Posterior cingulate gyrus (tissue), 11 donors: Measurements from ENCODE around the gene MTCL1.

Experiments used
- DNase-seq, 10 donors: peaks; one replicate each; pipeline versions ENCODE4 v3.0.0 to v3.0.0-alpha.2; 2020 to 2021; ENCODE audit warnings: mixed read lengths in 3 of 10
- intact Hi-C: fragments of 100-400 bp; cut with DNase I; formaldehyde crosslinking; loops from one replicate; pipeline ENCODE4 v1.15.1; 2023

Gene MTCL1

DNA sequence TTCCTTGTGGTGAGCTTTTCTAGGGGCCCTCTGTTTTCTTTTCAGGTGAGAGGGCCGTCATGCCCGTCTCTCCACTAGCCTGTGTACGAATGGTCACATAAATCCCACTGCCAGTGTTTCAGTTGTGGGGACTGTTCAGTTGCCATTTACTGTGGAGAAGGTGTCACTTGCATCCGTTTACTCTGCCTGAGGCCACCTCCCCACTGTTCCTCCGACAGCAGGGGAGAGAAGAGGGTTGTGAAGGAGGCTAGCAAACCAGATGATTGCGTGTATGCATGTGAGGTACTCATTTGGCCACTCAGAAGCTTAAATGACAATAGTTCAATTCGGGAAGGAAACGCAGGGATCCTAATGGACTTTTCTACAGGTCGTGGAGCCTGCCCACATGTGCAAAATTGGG lies 3.3 kb downstream of the MTCL1 start:
- peak in 1 of 10 donors; percentile 52 for DNase-seq
- intact Hi-C loops = loop anchor here (5.0 to 10.0 kb wide), 3 partner anchors 76 to 426 kb away; partner anchors contain the start of gene ANKRD12

DNA sequence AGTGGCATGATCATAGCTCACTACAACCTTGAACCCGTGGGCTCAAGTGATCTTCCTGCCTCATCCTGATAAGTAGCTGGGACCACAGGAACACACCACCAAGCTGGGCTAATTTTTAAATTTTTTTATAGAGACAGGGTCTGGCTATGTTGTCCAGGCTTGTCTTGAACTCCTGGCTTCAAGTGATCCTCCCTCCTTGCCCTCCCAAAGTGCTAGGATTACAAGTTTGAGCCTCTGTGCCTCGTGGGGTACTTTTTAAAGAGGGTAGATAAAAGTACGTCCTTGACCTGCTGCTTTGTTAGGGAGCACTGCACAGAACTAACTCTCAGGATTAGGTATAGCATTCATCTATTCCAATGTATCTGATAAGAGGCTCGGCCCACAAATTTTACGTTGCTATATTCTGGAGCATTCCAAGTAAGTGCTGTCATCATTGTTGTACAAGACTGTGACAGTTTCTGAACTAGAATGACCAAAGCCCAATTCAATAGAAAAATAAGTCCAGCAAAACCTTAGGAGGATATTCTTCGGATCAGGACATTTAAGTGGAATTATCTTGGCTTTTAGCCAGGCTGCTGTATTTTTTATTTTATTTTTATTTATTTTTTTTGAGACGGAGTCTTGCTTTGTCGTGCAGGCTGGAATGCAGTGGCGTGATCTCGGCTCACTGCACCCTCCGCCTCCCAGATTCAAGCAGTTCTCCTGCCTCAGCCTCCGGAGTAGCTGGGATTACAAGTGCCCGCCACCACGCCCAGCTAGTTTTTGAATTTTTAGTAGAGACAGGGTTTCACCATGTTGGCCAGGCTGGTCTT lies 4.1 kb downstream of the MTCL1 start:
- intact Hi-C loops = loop anchor here (5.0 to 10.0 kb wide), 3 partner anchors 75 to 425 kb away; partner anchors contain the start of gene ANKRD12
- peak in 1 of 10 donors; percentile 72 for DNase-seq

GRCh38 chr18:8711736-8712135 lies 6.4 kb downstream of the MTCL1 start:
- no peak for DNase-seq
- intact Hi-C loops = no loop called here

GRCh38 chr18:8713691-8714090 lies 8.3 kb downstream of the MTCL1 start:
- no peak for DNase-seq
- intact Hi-C loops = no loop called here

- DNase-seq = peak in 1 of 10 donors; percentile 24
- intact Hi-C loops = no loop called here
These were observed 10.2 kb downstream of the MTCL1 start for GRCh38 chr18:8715599-8715998.

DNA sequence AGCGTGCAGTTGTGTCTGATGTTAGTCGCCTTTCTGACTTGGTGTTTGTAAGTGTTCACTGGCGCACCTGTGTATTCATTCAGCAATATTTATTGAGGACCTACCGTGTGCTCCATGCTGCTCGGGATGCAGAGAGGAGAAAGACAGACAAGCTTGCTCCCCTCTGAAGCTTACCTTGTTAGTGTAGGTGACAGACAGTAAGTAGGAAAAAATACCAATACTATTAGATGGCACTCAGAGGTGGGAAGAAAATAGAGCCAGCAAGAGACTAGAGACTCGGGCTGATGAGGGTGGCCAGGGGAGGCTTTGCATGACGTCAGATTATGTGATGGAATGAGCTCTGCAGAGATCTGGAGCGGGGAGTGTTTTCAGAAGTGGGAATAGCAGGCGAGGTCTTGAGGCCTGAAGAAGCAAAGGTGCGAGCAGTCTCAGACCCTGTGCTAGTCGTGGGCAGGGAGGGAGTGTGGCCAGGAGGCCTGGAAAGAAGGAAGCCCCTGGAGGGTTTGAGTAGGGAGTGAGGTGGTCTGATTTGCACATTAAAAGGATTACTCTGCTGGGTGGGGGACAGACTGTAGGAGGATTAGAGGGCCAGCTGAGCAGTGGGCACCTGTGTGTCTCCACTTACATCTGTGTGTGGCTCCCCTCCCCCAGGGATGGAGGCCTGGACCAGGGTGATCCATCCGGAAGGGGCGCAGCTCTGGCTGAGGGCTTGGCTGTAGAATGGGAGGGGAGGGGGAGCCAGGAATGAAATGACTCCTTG lies 11.8 kb downstream of the MTCL1 start:
- intact Hi-C loops = no loop called here
- DNase-seq = peak in 1 of 10 donors; percentile 41

- DNase-seq = peak in 2 of 10 donors; percentile 50 to 72
- intact Hi-C loops = no loop called here
These were observed 13.1 kb downstream of the MTCL1 start for GRCh38 chr18:8718401-8718913.

GRCh38 chr18:8719192-8719591 lies 13.8 kb downstream of the MTCL1 start:
- intact Hi-C loops = no loop called here
- DNase-seq = peak in 1 of 10 donors; percentile 2

- intact Hi-C loops = no loop called here
- peak in 1 of 10 donors; percentile 16 for DNase-seq
These were observed 14.8 kb downstream of the MTCL1 start for GRCh38 chr18:8720141-8720540.

DNA sequence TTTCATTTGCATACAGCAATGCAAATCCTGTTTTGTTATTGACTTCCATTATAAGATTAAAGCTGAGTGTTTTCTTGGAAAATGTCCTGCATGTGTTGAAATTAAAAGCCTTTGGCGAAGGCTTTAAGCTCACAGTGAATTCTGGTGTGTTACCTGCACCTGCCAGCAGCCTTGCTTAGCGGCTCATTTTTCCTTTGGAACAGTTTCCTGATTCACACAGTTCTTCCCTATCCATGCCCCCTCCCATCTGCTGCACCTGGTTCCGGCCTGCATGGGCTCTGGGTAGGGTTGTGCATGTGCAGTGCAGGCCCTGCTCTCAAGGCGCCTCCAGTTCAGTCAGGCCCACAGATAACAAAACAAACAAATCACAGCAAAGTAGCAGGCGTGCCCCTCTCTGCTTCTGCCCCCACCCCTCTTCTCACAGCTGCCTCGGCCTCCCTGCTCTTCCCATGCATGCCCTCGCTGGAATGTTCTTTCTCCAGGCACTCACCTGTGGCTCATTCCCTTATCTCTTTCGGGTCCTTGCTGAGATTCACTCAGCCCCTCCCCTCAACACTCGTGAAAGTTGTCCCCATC lies 15.8 kb downstream of the MTCL1 start:
- intact Hi-C loops = no loop called here
- peak in 1 of 10 donors; percentile 67 for DNase-seq

GRCh38 chr18:8721716-8722115 lies 16.4 kb downstream of the MTCL1 start:
- no peak for DNase-seq
- intact Hi-C loops = no loop called here

DNA sequence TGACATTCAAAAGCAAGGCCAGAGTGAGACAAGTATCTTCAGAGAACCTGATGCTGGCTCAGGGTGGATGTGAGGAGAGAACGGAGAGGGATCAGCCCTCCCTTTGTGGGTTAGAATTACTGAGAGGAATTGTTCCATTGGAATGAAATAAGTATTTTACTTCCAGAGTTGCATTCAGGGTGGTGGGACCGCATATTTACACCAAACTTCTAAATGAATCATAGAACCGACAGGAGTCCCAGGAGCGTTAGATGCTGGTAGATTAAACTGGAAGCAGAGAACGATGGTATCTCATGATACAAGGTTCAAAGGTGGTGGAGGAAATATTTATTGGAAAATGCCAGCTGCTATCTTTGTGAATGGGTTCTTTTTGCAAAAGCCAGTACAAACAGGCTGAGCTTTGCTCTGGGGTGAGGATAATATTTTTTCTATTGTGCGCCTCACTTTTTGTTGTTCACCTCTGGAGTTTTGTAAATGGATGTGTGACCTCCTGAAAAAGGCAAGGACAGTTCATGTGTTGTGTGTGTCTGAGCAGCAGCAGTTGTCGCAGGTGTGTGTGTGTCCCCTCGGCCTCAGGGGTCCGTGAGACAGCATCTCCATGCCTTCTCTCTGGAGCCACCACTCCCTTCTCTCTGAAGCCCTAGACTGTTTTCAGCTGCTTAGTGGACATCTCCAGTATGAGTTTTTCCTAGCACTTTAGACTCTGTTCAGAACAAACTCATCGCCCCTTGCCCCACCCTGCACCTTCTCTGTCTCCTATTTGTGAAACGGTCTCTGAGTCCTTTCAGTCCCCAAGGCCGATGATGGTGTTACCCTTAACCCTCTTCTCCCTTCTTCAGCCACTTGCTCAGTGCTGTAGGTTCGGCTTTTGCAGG lies 17.8 kb downstream of the MTCL1 start:
- no peak for DNase-seq
- intact Hi-C loops = no loop called here

DNA sequence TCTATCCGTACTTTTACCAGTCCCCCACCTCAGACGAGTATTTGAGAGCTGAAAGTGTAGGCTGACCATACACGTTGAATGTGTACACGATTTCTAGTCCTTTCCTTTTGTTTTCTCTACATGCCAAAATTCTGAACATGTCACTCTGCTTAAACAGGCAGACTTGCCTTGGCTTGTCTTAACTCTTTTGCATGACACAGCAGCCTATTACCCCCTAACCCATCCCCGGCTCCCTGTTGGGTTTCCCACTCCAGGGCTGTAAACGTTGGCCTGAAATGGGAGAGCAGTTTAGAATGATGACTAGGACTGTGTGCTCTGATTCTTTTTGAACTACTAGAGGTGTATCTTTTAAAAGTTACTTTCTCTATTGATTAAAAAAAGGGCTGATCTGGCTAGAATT lies 19.1 kb downstream of the MTCL1 start:
- no peak for DNase-seq
- intact Hi-C loops = no loop called here

DNA sequence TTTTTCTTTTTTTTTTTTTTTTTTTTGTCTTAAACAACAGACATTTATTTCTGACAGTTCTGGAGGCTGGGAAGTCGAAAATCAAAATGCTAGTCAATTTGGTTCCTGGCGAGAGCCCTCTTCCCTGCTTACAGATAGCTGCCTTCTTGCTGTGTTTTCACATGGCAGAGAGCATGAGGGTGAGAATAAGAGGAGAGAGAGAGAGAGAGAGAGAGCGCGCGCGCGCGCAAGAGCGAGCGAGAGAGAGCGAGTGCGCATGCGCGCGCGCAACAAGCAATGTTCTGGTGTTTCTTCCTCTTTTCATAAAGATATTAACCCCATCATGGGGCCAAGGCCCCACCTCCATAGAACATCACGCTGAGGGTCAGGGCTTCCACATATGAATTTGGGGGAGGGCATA lies 20.9 kb downstream of the MTCL1 start:
- intact Hi-C loops = no loop called here
- no peak for DNase-seq

GRCh38 chr18:8726963-8727705 lies 21.8 kb downstream of the MTCL1 start:
- no peak for DNase-seq
- intact Hi-C loops = no loop called here

- intact Hi-C loops = no loop called here
- peak in 4 of 10 donors; percentile 29 to 86 (median 58) for DNase-seq
These were observed 24.9 kb downstream of the MTCL1 start for GRCh38 chr18:8730080-8730827.

DNA sequence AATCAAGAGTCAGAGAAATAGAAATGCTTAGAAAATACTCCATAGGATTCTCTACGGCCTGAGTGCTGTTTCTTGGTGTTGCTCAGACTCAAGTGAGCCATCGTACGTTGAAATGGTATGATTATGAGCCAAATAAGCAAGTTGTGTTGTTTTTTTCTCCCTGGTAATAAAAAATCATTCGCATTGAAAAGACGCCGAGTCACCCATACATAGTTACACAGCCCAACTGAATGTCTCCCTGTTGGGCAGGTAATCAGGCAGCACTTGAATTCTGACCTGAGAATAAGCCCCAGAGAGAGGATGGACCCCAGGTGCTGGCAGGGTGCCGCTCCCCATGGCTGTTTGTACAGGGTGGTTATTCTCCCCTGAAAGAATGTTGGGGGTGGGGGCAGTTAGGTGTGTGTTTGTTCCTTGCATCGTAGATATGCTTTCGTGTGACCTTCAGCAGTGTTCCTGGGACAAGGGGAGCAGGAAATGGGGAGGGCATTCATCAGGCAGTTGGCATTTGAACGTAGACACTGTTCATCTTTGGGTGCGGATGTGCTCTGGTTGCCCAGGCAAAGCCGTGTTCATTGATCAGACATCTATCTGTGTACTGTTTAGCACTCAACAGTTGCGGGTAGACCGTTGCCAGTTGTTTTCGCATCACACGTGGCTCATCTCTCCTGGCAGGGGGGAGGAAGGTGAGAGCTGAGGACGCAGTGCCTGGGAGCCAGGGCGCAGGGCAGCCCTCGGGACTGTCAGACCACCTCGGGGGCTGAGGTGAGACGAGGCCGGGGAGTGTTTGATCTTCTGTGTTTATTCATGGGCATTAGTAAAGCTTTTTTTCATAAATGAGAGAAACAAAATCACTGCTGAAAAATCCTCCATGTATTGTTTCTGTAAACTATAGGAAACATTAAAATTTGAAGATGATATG lies 27.3 kb downstream of the MTCL1 start:
- intact Hi-C loops = no loop called here
- no peak for DNase-seq

DNA sequence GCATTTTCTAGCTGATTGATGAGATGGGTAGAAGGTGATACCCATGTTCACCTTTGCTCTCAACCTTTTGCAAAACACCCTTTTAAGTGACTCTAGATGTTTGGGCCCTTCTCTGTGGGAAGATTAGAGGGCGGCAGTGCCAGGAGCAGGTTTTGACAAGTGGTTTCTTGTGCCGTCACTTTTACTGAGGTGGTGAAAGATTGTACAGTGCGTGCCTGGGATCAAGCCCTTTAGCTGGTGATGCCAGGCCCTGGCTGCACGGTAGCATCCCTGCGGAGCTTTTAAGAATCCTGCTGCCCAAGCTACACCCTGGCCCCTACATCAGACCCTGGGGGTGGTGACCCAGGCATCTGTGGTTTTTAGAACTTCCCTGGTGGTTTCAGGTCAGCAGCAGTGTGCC lies 29.1 kb downstream of the MTCL1 start:
- no peak for DNase-seq
- intact Hi-C loops = no loop called here
